Naive B cell (primary cell): ENCODE measurements around the gene KCNQ5. TPM values are rescaled to one million over a fixed set of nuclear protein-coding genes. Genes with fewer than 3 reads are reported as not detected.
"Not testable (repeated sequence)": the region's sequence is repeated elsewhere in the genome, so short reads cannot be mapped to it uniquely, and the experiment has no call there.

Experiments
- ATAC-seq, 2 donors: fragments of 150-1000 bp; cut with Tn5 transposase; 2 replicates each; pipeline ENCODE4 v1.10.0; 2021; ENCODE audit warnings: low read depth in 2 of 2, mild to moderate bottlenecking in 2 of 2, moderate library complexity in 2 of 2
- DNase-seq: peaks from one replicate; pipeline ENCODE4 v3.0.0; 2022
- H3K27ac Mint-ChIP-seq, 6 donors: one replicate each; pipeline ENCODE4 v1.8.0; 2020 to 2022; ENCODE audit warnings: mild to moderate bottlenecking in 6 of 6, mixed read lengths in 6 of 6, moderate library complexity in 5 of 6, inconsistent platforms in 2 of 6
- H3K27me3 Mint-ChIP-seq, 3 donors: one replicate each; pipeline ENCODE4 v1.8.0; 2021 to 2022; ENCODE audit warnings: mixed read lengths in 3 of 3, mild to moderate bottlenecking in 1 of 3
- H3K36me3 Mint-ChIP-seq, 2 donors: one replicate each; pipeline ENCODE4 v1.8.0; 2020 to 2022; ENCODE audit warnings: mixed read lengths in 2 of 2, inconsistent platforms in 1 of 2, mild to moderate bottlenecking in 1 of 2
- H3K4me1 Mint-ChIP-seq, 3 donors: one replicate each; pipeline ENCODE4 v1.8.0; 2020 to 2022; ENCODE audit warnings: mixed read lengths in 3 of 3, inconsistent platforms in 1 of 3, mild to moderate bottlenecking in 1 of 3, moderate library complexity in 1 of 3
- H3K4me3 Mint-ChIP-seq, 8 donors: one replicate each; pipeline ENCODE4 v1.8.0; 2020 to 2022; ENCODE audit warnings: mild to moderate bottlenecking in 8 of 8, mixed read lengths in 8 of 8, moderate library complexity in 8 of 8, inconsistent platforms in 2 of 8
- H3K9me3 Mint-ChIP-seq, 7 donors: one replicate each; pipeline ENCODE4 v1.8.0; 2020 to 2022; ENCODE audit warnings: mixed read lengths in 7 of 7, mild to moderate bottlenecking in 5 of 7, inconsistent platforms in 2 of 7, moderate library complexity in 1 of 7
- polyA plus RNA-seq, 6 donors: library from polyadenylated mRNA; unstranded; fragments of 300-500 nt; fragmentation: Illumina TruSeq; gene quantifications; one replicate each; pipeline ENCODE4 v1.2.3, GENCODE V29; 2021; ENCODE audit warnings: low read depth in 6 of 6

KCNQ5 gene
- polyA plus RNA-seq, 6 donors from 2014 or later: 0.29 to 7.1 (median 4.9) TPM

- no peak overlapping the region for H3K4me3 Mint-ChIP-seq
- no peaks in the 10 kb centered on the region for H3K9me3 Mint-ChIP-seq
- H3K27me3 Mint-ChIP-seq: no peaks in the 10 kb centered on the region
- DNase-seq (no peak), ATAC-seq (no peak)
- H3K27ac Mint-ChIP-seq: peak overlapping the region in 1 of 6 donors; percentile 30
- H3K36me3 Mint-ChIP-seq: no peaks in the 10 kb centered on the region
- peaks cover 8 to 42% (median 9%) of the 10 kb centered on the region in 3 donors for H3K4me1 Mint-ChIP-seq
Observed at GRCh38 chr6:72863131-72863530, 241.3 kb downstream of the KCNQ5 start.

GRCh38 chr6:72864236-72864635 is 242.4 kb downstream of the KCNQ5 start:
- Mint-ChIP-seq H3K36me3 (no peaks in the 10 kb centered on the region), H3K4me1 (peaks cover 8 to 42% (median 9%) of the 10 kb centered on the region in 3 donors), H3K27ac (peak overlapping the region in 2 of 6 donors; percentile 3 to 56), H3K4me3 (no peak overlapping the region), H3K9me3 (no peaks in the 10 kb centered on the region), H3K27me3 (no peaks in the 10 kb centered on the region)
- ATAC-seq (no peak), DNase-seq (no peak)

- no peak for DNase-seq
- no peaks in the 10 kb centered on the region for H3K27me3 Mint-ChIP-seq
- no peaks in the 10 kb centered on the region for H3K36me3 Mint-ChIP-seq
- H3K4me3 Mint-ChIP-seq: no peak overlapping the region
- peak overlapping the region in 2 of 6 donors; percentile 34 to 53 for H3K27ac Mint-ChIP-seq
- no peak for ATAC-seq
- peaks cover 8 to 36% (median 9%) of the 10 kb centered on the region in 3 donors for H3K4me1 Mint-ChIP-seq
- no peaks in the 10 kb centered on the region for H3K9me3 Mint-ChIP-seq
Observed at GRCh38 chr6:72864799-72865198, 242.9 kb downstream of the KCNQ5 start.

GRCh38 chr6:72865467-72865866 is 243.6 kb downstream of the KCNQ5 start:
- no peak for DNase-seq
- Mint-ChIP-seq H3K27ac (no peak overlapping the region), H3K4me1 (peaks cover 8 to 29% (median 9%) of the 10 kb centered on the region in 3 donors), H3K9me3 (no peaks in the 10 kb centered on the region), H3K4me3 (no peak overlapping the region), H3K36me3 (no peaks in the 10 kb centered on the region), H3K27me3 (no peaks in the 10 kb centered on the region)
- ATAC-seq: no peak

- DNase-seq: no peak
- H3K4me3 Mint-ChIP-seq: no peak overlapping the region
- no peaks in the 10 kb centered on the region for H3K9me3 Mint-ChIP-seq
- H3K27me3 Mint-ChIP-seq: no peaks in the 10 kb centered on the region
- no peak for ATAC-seq
- H3K4me1 Mint-ChIP-seq: peaks cover 0 to 14% (median 0%) of the 10 kb centered on the region in 3 donors
- no peaks in the 10 kb centered on the region for H3K36me3 Mint-ChIP-seq
- H3K27ac Mint-ChIP-seq: no peak overlapping the region
Observed at GRCh38 chr6:72869621-72870020, 247.8 kb downstream of the KCNQ5 start.

- H3K4me1 Mint-ChIP-seq: peaks cover 0 to 6% (median 0%) of the 10 kb centered on the region in 3 donors
- DNase-seq: no peak
- H3K4me3 Mint-ChIP-seq: no peak overlapping the region
- no peak for ATAC-seq
- H3K27me3 Mint-ChIP-seq: no peaks in the 10 kb centered on the region
- H3K36me3 Mint-ChIP-seq: peaks cover 0 to 8% of the 10 kb centered on the region in 2 donors
- peak overlapping the region in 2 of 6 donors; percentile 52 to 58 for H3K27ac Mint-ChIP-seq
- peaks cover 0 to 2% (median 0%) of the 10 kb centered on the region in 7 donors for H3K9me3 Mint-ChIP-seq
Observed at GRCh38 chr6:72873433-72873832, 251.6 kb downstream of the KCNQ5 start.

GRCh38 chr6:72876256-72876655 is 254.4 kb downstream of the KCNQ5 start:
- Mint-ChIP-seq H3K27ac (no peak overlapping the region), H3K4me1 (peaks cover 0 to 11% (median 4%) of the 10 kb centered on the region in 3 donors), H3K27me3 (no peaks in the 10 kb centered on the region), H3K9me3 (peaks cover 0 to 2% (median 0%) of the 10 kb centered on the region in 7 donors), H3K4me3 (no peak overlapping the region), H3K36me3 (peaks cover 0 to 8% of the 10 kb centered on the region in 2 donors)
- no peak for DNase-seq
- no peak for ATAC-seq

DNA sequence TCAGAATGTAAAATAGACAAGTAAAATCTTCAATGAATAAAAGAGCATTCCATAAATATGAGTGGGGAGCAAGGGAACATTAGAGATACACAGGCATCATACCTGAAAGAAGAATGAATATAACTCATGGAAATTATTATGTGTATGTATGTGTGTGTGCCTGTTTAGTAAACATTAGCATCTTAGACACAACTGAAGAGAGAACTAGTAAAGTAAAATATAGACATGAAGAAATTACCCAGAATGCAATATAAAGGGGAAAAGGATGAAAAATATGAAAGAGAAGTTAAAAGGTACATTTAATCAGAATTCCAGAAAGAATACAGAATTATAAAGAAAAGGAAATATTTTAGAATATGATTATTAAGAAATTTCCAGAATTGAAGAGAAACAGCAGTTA is 264.3 kb downstream of the KCNQ5 start:
- Mint-ChIP-seq H3K27ac (no peak overlapping the region), H3K4me3 (no peak overlapping the region), H3K9me3 (peaks cover 5 to 18% (median 12%) of the 10 kb centered on the region in 7 donors), H3K36me3 (peaks cover 12 to 19% of the 10 kb centered on the region in 2 donors), H3K27me3 (no peaks in the 10 kb centered on the region), H3K4me1 (peaks cover 0 to 5% (median 0%) of the 10 kb centered on the region in 3 donors)
- no peak for ATAC-seq
- DNase-seq: no peak

- H3K36me3 Mint-ChIP-seq: peaks cover 11 to 12% of the 10 kb centered on the region in 2 donors
- no peaks in the 10 kb centered on the region for H3K27me3 Mint-ChIP-seq
- DNase-seq (no peak), ATAC-seq (no peak)
- peaks cover 0 to 2% (median 0%) of the 10 kb centered on the region in 3 donors for H3K4me1 Mint-ChIP-seq
- H3K9me3 Mint-ChIP-seq: peaks cover 5 to 18% (median 12%) of the 10 kb centered on the region in 7 donors
- H3K27ac Mint-ChIP-seq: no peak overlapping the region
- no peak overlapping the region for H3K4me3 Mint-ChIP-seq
Observed at GRCh38 chr6:72890233-72890632, 268.4 kb downstream of the KCNQ5 start.

DNA sequence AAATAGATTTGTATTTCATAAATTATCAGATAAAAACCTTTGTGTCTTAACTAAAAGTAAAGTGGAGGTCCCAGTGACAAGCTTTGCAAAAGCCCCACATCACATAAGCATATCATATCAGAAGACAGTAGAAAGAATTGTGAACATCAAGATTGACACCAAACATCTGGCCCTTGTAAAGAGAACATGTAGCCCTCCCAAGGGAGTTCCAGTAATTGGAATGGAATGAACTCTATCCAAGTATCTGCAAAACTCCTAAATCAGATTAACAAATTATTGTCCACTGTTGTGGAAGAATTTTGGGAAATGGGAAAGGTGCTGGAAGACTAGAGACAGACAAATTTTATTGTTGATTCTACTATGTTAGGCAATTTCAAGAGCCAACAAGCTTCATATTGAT is 268.8 kb downstream of the KCNQ5 start:
- no peaks in the 10 kb centered on the region for H3K27me3 Mint-ChIP-seq
- no peak overlapping the region for H3K27ac Mint-ChIP-seq
- H3K4me1 Mint-ChIP-seq: peaks cover 0 to 2% (median 0%) of the 10 kb centered on the region in 3 donors
- peaks cover 4 to 14% (median 8%) of the 10 kb centered on the region in 7 donors for H3K9me3 Mint-ChIP-seq
- H3K4me3 Mint-ChIP-seq: no peak overlapping the region
- DNase-seq: no peak
- peaks cover 8 to 9% of the 10 kb centered on the region in 2 donors for H3K36me3 Mint-ChIP-seq
- no peak for ATAC-seq

DNA sequence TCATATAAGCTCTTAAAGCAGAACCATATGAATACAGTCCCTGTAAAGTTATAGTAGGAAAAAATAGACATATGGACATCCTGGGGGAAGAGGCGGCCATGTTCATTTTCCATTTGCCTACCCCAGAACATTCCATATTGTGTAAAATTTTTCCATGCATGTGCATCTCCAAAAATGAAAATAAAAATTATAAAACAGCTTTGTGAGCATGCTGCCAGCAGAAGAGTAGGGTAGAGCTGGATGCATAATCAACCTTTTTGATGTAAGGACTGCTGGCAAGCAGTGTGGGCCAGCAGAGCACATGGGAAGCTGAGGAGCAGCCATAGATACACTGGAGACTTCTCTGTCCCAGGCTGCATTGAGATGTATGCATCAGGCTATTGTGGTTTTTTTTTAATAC is 271.0 kb downstream of the KCNQ5 start:
- Mint-ChIP-seq H3K4me1 (peaks cover 0 to 2% (median 0%) of the 10 kb centered on the region in 3 donors), H3K27me3 (no peaks in the 10 kb centered on the region), H3K27ac (no peak overlapping the region), H3K36me3 (peaks cover 12 to 14% of the 10 kb centered on the region in 2 donors), H3K4me3 (no peak overlapping the region), H3K9me3 (peaks cover 2 to 13% (median 6%) of the 10 kb centered on the region in 7 donors)
- ATAC-seq (no peak), DNase-seq (no peak)

DNA sequence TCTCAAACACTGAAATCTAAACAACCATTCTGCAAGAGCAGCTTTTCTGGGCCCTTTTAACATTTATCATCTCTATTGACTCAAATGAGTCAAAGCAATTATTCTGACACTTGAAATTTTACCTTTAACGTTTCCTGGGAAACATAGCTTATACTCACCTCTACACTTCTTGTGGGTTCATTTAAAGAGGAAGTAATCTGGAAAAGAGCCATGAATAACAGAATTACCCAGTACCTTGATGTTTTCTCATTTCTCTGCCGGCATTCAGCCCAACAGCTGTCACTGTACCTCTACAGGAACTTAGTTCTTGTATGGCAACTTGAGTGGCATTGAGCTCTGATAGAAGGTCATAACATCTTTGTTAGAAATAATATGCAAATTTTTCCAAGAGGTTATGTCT is 272.2 kb downstream of the KCNQ5 start:
- Mint-ChIP-seq H3K27ac (peak overlapping the region in 1 of 6 donors; percentile 46), H3K36me3 (peaks cover 14 to 18% of the 10 kb centered on the region in 2 donors), H3K9me3 (peaks cover 4 to 23% (median 16%) of the 10 kb centered on the region in 7 donors), H3K4me3 (no peak overlapping the region), H3K27me3 (no peaks in the 10 kb centered on the region), H3K4me1 (peaks cover 0 to 2% (median 0%) of the 10 kb centered on the region in 3 donors)
- no peak for ATAC-seq
- DNase-seq: no peak

DNA sequence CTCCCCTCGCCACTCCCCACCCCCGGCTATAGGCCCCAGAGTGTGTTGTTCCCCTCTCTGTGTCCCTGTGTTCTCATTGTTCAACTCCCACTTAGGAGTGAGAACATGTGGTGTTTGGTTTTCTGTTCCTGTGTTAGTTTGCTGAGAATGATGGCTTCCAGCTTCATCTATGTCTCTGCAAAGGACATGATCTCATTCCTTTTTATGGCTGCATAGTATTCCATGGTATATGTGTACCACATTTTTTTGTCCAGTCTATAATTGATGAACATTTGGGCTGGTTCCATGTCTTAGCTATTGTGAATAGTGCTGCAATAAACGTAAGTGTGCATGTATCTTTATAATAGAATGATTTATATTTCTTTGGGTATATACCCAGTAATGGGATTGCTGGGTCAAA is 276.4 kb downstream of the KCNQ5 start:
- H3K27ac Mint-ChIP-seq: peak overlapping the region in 1 of 6 donors; percentile 80
- not testable (repeated sequence) for H3K27me3 Mint-ChIP-seq, ATAC-seq, H3K4me3 Mint-ChIP-seq, DNase-seq
- peaks cover 15 to 23% (median 16%) of the 10 kb centered on the region in 3 donors for H3K4me1 Mint-ChIP-seq
- H3K36me3 Mint-ChIP-seq: peaks cover 20 to 28% of the 10 kb centered on the region in 2 donors
- H3K9me3 Mint-ChIP-seq: peaks cover 9 to 33% (median 22%) of the 10 kb centered on the region in 7 donors

GRCh38 chr6:72905705-72906478 is 284.0 kb downstream of the KCNQ5 start:
- H3K4me3 Mint-ChIP-seq: peak overlapping the region in 1 of 8 donors; percentile 77
- H3K27ac Mint-ChIP-seq: peak overlapping the region in 3 of 6 donors; percentile 17 to 86 (median 81)
- ATAC-seq: no peak
- peaks cover 0 to 19% (median 5%) of the 10 kb centered on the region in 7 donors for H3K9me3 Mint-ChIP-seq
- peaks cover 20 to 55% (median 25%) of the 10 kb centered on the region in 3 donors for H3K4me1 Mint-ChIP-seq
- DNase-seq: no peak
- H3K36me3 Mint-ChIP-seq: peaks cover 0 to 25% of the 10 kb centered on the region in 2 donors
- no peaks in the 10 kb centered on the region for H3K27me3 Mint-ChIP-seq
